GM21367 (cell line): ENCODE results near the gene C19orf25.

Source experiments
- ATAC-seq: cut with Tn5 transposase; IDR thresholded peaks from one replicate; pipeline ENCODE4 v1.9.1; 2021; ENCODE audit not compliant: unreplicated experiment

The C19orf25 gene

DNA sequence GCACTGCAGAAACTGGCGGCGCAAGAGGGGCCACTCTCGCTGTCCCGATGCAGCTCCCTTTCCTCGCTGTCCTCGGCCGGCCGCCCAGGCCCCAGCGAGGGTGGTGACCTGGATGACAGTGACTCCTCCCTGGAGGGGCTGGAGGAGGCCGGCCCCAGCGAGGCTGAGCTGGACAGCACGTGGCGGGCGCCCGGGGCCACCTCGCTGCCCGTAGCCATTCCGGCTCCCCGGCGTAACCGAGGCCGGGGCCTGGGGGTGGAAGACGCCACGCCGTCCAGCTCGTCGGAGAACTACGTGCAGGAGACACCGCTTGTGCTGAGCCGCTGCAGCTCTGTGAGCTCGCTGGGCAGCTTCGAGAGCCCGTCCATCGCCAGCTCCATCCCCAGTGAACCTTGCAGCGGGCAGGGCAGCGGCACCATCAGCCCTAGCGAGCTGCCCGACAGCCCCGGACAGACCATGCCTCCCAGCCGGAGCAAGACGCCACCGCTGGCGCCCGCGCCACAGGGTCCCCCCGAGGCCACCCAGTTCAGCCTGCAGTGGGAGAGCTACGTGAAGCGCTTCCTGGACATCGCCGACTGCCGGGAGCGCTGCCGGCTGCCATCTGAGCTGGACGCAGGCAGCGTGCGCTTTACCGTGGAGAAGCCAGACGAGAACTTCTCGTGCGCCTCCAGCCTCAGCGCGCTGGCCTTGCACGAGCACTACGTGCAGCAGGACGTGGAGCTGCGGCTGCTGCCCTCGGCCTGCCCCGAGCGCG lies 12.4 kb downstream of the C19orf25 start:
- ATAC-seq: no peak

GRCh38 chr19:1466018-1466460 lies 13.0 kb downstream of the C19orf25 start:
- no peak for ATAC-seq

DNA sequence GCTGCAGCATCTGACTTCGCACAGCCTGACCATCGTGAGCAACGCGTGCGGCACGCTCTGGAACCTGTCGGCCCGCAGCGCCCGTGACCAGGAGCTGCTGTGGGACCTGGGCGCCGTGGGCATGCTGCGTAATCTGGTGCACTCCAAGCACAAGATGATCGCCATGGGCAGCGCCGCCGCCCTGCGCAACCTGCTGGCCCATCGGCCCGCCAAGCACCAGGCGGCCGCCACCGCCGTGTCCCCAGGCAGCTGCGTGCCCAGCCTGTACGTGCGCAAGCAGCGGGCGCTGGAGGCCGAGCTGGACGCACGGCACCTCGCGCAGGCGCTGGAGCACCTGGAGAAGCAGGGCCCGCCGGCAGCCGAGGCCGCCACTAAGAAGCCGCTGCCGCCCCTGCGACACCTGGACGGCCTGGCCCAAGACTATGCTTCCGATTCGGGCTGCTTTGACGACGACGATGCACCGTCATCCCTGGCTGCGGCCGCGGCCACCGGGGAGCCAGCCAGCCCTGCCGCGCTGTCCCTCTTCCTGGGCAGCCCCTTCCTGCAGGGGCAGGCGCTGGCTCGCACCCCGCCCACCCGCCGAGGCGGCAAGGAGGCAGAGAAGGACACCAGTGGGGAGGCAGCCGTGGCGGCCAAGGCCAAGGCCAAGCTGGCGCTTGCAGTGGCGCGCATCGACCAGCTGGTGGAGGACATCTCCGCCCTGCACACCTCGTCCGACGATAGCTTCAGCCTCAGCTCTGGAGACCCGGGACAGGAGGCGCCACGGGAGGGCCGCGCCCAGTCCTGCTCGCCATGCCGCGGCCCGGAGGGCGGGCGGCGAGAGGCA lies 13.6 kb downstream of the C19orf25 start:
- ATAC-seq: no peak

GRCh38 chr19:1461862-1462261 lies 17.2 kb downstream of the C19orf25 start:
- ATAC-seq: no peak

- no peak for ATAC-seq
Measured at GRCh38 chr19:1460033-1460995, 18.7 kb downstream of the C19orf25 start.

DNA sequence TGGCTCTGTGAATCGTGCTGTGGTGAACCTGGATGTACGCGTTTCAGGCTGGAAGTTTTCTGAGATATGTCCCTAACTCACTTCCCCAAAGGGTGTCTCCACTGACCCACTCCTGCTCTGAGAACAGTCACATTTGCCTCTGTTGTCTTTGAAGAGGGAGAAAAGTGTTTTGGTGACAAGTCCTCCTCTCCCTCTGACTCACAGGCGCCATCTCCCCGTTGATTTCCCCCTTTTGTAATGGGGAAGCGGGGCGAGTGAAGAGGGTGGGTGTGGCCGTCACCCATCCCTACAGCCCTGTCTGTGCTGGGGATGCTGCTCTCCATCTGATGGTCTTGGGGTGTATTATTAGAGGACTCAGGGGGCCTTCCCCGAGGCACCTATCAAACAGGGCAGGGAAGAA lies 19.5 kb downstream of the C19orf25 start:
- ATAC-seq: no peak

- no peak for ATAC-seq
Measured at GRCh38 chr19:1457892-1458291, 21.1 kb downstream of the C19orf25 start.

GRCh38 chr19:1457031-1457739 lies 21.8 kb downstream of the C19orf25 start:
- ATAC-seq: no peak

- no peak for ATAC-seq
Measured at GRCh38 chr19:1456121-1456900, 22.7 kb downstream of the C19orf25 start.

DNA sequence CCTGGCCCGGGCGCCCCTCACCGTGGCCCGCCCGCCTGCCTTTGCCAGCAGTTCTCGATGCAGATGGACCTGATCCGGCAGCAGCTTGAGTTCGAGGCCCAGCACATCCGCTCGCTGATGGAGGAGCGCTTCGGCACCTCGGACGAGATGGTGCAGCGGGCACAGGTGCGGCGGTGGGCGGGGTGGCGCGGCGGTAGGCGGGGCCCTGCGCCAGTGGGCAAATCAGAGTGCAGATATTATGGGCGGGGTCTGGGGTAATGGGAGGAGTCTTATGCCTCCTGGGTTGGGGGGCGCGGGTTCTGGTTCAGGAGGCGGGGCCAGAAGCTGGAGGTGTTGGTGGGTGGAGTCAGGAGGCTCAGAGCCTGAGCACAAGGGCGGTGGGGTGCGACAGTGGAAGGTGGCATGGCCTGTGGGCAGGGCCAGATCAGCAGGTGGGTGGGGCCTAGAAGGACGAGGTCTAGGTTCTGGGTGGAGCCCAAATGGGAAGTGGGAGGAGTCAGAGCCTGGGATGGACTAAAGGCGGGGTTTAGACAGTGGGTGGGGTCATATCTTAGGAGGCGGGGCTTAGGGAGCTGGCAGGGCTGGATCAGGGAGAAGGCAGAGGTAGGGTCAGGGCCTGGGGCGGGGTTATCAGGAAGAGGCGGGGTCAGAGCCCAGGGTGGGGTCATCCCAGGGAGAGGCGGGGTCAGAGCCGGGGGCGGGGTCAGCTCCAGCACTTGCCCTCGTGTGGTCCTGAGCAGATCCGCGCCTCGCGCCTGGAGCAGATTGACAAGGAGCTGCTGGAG lies 23.5 kb downstream of the C19orf25 start:
- ATAC-seq: no peak

DNA sequence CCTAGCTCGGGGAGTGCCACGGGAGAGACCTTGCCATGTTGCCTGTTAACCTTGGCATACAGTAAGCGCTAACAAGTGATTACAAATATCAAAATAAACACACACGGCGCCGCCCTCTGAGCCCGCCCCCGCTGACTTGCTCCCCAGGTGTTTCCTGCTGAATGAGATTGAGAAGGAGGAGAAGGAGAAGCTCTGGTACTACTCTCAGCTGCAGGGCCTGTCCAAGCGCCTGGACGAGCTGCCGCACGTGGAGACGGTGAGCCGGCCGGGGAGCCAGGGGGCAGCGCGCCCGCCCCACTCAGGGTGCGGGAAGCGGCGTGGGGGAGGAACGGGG lies 24.0 kb downstream of the C19orf25 start:
- ATAC-seq: no peak

DNA sequence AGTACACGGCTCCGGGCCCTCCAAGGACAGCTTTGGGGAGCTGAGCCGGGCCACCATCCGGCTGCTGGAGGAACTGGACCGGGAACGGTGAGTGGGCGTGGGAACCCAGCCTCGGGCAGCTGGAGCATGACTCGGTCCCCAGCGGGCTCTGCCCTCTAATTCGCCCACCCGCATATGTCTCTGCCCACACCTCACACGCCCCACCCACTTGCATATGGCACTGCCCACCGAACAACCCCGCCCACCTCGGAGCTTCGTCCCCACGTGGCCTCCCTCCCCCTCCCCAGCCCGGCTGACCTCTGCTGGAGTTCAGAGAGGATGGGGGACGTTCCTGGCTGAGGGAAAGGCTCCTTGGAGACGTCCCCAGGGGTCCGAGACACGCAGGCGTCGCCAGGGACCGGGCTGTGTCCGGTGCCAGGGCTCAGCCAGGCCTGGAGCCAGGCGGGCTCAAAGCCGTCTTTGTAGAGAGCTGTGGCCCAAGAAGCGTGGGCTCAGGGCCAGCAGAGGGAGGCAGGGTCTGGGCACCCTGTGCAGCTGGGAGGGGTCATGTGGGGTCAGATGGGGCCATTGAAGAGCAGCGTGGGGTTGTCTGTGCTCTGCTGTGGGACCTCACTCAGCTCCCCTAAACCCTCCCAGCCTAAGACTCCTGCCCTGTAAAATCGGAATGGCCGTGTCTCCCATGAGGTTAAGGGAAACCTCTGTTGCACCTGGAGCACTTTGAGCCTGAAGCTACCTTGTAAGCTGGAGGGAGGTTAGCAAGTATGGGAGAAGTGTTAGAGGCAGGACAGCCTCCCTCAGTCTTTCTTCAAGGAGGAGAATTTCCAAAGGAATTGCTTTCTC lies 25.3 kb downstream of the C19orf25 start:
- no peak for ATAC-seq

DNA sequence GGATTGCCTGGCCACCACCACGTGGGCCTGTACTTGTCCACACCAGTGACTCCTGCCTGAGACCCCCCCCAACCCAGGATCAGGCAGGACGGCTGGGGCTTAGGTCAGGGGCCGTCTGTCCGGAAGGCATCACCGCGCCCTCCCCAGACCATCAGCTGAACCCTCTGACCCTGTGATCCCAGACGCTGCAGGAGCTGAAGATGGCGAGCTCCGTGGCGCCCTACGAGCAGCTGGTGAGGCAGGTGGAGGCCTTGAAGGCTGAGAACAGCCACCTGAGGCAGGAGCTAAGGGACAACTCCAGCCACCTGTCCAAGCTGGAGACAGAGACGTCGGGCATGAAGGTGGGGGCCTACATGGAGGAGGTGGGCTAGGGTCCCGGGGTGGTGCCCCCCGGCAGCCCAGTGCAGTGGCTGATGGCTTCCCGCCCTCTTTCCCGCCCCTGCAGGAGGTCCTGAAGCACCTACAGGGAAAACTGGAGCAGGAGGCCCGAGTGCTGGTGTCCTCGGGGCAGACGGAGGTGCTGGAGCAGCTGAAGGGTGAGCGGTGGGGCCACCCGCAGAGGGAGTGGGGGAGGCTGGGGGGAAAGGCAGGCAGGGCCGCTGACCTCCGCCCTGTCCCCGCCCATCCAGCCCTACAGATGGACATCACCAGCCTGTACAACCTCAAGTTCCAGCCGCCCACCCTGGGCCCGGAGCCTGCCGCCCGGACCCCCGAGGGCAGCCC lies 26.1 kb downstream of the C19orf25 start:
- no peak for ATAC-seq

DNA sequence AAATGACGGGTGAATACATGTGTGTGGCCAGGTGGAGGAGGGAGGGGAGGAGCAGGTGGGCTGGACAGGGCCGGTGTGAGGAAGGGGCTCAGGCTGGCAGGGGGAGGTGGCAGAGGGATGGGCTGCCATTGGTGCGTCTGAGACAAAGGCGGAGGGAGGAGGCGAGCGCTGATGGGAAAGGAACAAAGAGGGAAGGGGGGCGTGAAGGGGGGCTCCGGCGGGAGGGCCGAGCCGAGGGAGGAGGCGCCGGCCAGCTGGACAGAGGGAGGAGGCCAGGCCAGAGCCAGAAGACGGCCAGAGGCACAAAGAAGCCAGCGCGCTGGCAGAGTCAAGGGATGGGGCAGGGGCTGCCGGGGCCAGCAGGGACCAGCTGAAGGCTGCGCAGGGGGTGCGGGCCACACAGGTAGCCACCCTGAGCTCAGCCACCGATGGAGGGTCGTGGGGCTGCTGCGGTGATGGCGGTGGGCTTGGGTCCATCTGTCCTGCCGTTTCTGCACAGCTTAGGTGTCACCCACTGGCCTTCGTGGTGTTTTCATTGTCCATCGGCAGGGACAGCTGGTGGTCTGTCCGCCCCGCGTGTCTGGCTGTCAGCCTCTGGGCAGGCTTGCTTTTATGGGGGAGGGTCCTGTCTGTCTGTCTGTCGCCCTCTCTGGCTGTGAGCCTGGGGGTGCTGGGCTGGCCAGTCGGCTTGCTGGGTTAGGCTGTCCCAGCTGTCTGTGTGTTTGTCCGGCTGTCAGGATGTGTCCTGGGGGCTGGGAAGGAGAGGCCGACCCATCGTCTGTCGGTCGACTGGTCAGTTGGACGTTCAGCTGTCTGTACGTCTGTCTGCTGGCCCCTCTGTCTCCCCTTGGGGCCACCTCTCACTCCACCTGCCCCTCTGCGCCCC lies 26.9 kb downstream of the C19orf25 start:
- no peak for ATAC-seq

- no peak for ATAC-seq
Measured at GRCh38 chr19:1450735-1451731, 28.0 kb downstream of the C19orf25 start.
